Esophagus muscularis mucosa (tissue), 3 donors: ENCODE data around the gene HS3ST4.

Source experiments
- POLR2A ChIP-seq: fragments of 450-650 bp; IDR thresholded peaks from one replicate; pipeline ENCODE4 v1.6.1; 2017; ENCODE audit warnings: antibody characterized with exemption, moderate library complexity, mild to moderate bottlenecking, low read depth
- TF ChIP-seq, protein P1 (sequence below), 3 experiments: fragments of 200-600 bp in 2 of 3; fragments of 450-650 bp in 1 of 3; sonication (generic) in 2 of 3; IDR thresholded peaks; one replicate each; pipeline ENCODE4 v1.5.1; 2017 to 2019; ENCODE audit warnings: antibody characterized with exemption in 3 of 3, mild to moderate bottlenecking in 2 of 3, moderate library complexity in 1 of 3

DNA sequence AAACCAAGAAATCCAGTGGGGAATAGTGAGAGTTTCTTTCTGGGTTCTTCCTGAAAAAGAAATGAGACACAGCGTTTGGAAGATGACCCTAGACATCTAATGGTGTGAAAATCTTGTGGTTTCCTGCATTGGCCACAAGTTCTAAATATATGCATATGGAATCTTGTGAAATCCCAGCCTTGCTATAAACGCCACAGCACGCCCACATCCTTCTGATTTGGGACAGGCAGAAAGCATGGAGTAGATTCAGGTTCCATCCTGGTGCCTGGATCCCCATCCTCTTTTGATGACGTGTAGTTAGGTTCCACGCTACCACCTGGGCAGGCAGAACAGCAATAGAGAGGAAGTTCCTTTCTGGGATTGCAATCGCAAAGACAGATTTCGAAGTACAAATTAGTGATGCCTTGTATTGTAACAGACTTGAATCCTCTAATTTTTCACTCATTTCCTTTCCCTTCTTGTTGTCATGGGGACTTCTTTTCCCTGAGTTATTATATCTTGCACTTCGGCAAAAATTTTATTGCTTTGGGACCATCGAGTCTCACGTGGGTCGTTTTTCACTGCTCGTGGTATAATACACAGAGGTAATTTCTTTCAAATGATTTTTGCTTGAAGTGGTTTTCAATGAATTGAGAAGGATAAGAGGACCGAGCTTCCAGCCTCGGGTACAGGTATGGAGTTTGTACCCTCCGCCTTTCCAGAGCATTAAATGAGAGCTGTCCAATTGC, 37.6 kb downstream of the HS3ST4 start:
- TF ChIP-seq POLR2A = no peak
- TF ChIP-seq, protein P1, sequence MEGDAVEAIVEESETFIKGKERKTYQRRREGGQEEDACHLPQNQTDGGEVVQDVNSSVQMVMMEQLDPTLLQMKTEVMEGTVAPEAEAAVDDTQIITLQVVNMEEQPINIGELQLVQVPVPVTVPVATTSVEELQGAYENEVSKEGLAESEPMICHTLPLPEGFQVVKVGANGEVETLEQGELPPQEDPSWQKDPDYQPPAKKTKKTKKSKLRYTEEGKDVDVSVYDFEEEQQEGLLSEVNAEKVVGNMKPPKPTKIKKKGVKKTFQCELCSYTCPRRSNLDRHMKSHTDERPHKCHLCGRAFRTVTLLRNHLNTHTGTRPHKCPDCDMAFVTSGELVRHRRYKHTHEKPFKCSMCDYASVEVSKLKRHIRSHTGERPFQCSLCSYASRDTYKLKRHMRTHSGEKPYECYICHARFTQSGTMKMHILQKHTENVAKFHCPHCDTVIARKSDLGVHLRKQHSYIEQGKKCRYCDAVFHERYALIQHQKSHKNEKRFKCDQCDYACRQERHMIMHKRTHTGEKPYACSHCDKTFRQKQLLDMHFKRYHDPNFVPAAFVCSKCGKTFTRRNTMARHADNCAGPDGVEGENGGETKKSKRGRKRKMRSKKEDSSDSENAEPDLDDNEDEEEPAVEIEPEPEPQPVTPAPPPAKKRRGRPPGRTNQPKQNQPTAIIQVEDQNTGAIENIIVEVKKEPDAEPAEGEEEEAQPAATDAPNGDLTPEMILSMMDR (IDR thresholded peaks at IDR 0.05) = no peak
